Liver (tissue), 9 donors: ENCODE data around the gene PARD3B. TPM values are rescaled to one million over a fixed set of nuclear protein-coding genes. Genes with fewer than 3 reads are reported as not detected.

ENCODE experiments used
- DNase-seq: peaks from one replicate; pipeline ENCODE4 v3.0.0-alpha.2; 2017; ENCODE audit warnings: low spot score
- H3K27ac ChIP-seq, 2 donors: one replicate each; pipeline ENCODE4 v1.7.0; 2013; ENCODE audit warnings: inconsistent platforms in 2 of 2, low read length in 2 of 2, control low read depth in 1 of 2, low read depth in 1 of 2, mild to moderate bottlenecking in 1 of 2
- H3K27me3 ChIP-seq, 4 donors: one replicate each; pipeline versions ENCODE4 v1.6.1 to v1.7.0; 2013; ENCODE audit warnings: low read length in 3 of 4, inconsistent platforms in 1 of 4, mild to moderate bottlenecking in 1 of 4, moderate library complexity in 1 of 4; ENCODE audit not compliant: control insufficient read depth in 4 of 4, insufficient read depth in 4 of 4
- H3K36me3 ChIP-seq, 4 donors: one replicate each; pipeline versions ENCODE4 v1.6.1 to v1.7.0; 2013; ENCODE audit warnings: low read length in 3 of 4, mild to moderate bottlenecking in 3 of 4, low read depth in 1 of 4, moderate library complexity in 1 of 4; ENCODE audit not compliant: control insufficient read depth in 4 of 4, insufficient read depth in 3 of 4
- H3K4me1 ChIP-seq, 4 donors: one replicate each; pipeline versions ENCODE4 v1.6.1 to v1.7.0; 2013; ENCODE audit warnings: low read length in 3 of 4, mild to moderate bottlenecking in 3 of 4, moderate library complexity in 1 of 4; ENCODE audit not compliant: control insufficient read depth in 4 of 4, insufficient read depth in 4 of 4
- H3K4me3 ChIP-seq, 3 donors: one replicate each; pipeline versions ENCODE4 v1.6.1 to v1.7.0; 2013; ENCODE audit warnings: low read length in 3 of 3, control low read depth in 1 of 3, low read depth in 1 of 3, mild to moderate bottlenecking in 1 of 3
- H3K9ac ChIP-seq, 2 donors: one replicate each; pipeline ENCODE4 v1.7.0; 2013; ENCODE audit warnings: low read length in 2 of 2, mild to moderate bottlenecking in 2 of 2, moderate library complexity in 2 of 2, control low read depth in 1 of 2, low read depth in 1 of 2
- H3K9me3 ChIP-seq, 4 donors: one replicate each; pipeline versions ENCODE4 v1.6.1 to v1.7.0; 2013; ENCODE audit warnings: low read length in 3 of 4; ENCODE audit not compliant: control insufficient read depth in 4 of 4
- CTCF ChIP-seq: fragments of 150-350 bp; IDR thresholded peaks from 2 replicates; pipeline ENCODE4 v1.5.1; 2017; ENCODE audit warnings: improper control_type of control experiment, low read depth, low read length; ENCODE audit not compliant: missing input control
- EGR1 ChIP-seq, 2 donors: IDR thresholded peaks; 2 replicates each; pipeline ENCODE4 v1.6.1; 2016 to 2018; ENCODE audit warnings: antibody characterized with exemption in 2 of 2, low read depth in 2 of 2
- FOXA1 ChIP-seq: IDR thresholded peaks from 2 replicates; pipeline ENCODE4 v1.6.1; 2016; ENCODE audit warnings: antibody characterized with exemption
- FOXA2 ChIP-seq: IDR thresholded peaks from 2 replicates; pipeline ENCODE4 v1.6.1; 2016; ENCODE audit warnings: antibody characterized with exemption
- GABPA ChIP-seq, 2 donors: IDR thresholded peaks in 1 of 2; conservative IDR thresholded peaks in 1 of 2; 2 replicates each; pipeline ENCODE4 v1.6.1; 2016; ENCODE audit warnings: antibody characterized with exemption in 2 of 2, mild to moderate bottlenecking in 1 of 2, moderate library complexity in 1 of 2
- HNF4A ChIP-seq, 2 donors: conservative IDR thresholded peaks; 2 replicates each; pipeline ENCODE4 v1.6.1; 2016; ENCODE audit warnings: antibody characterized with exemption in 2 of 2, mild to moderate bottlenecking in 2 of 2
- HNF4G ChIP-seq: IDR thresholded peaks from 2 replicates; pipeline ENCODE4 v1.6.1; 2016; ENCODE audit warnings: antibody characterized with exemption
- JUND ChIP-seq, 2 donors: IDR thresholded peaks; 2 replicates each; pipeline ENCODE4 v1.6.1; 2016; ENCODE audit warnings: antibody characterized with exemption in 2 of 2
- RAD21 ChIP-seq, 2 donors: IDR thresholded peaks; 2 replicates each; pipeline ENCODE4 v1.6.1; 2016; ENCODE audit warnings: antibody characterized with exemption in 2 of 2, mild to moderate bottlenecking in 2 of 2
- REST ChIP-seq: IDR thresholded peaks from 2 replicates; pipeline ENCODE4 v1.6.1; 2016; ENCODE audit warnings: antibody characterized with exemption, mild to moderate bottlenecking
- RXRA ChIP-seq, 2 donors: IDR thresholded peaks; 2 replicates each; pipeline ENCODE4 v1.6.1; 2017 to 2018; ENCODE audit warnings: antibody characterized with exemption in 2 of 2, mild to moderate bottlenecking in 1 of 2
- SP1 ChIP-seq: IDR thresholded peaks from 2 replicates; pipeline ENCODE4 v1.6.1; 2018; ENCODE audit warnings: antibody characterized with exemption, mild to moderate bottlenecking
- TAF1 ChIP-seq: conservative IDR thresholded peaks from 2 replicates; pipeline ENCODE4 v1.6.1; 2016; ENCODE audit warnings: antibody characterized with exemption, mild to moderate bottlenecking
- YY1 ChIP-seq: IDR thresholded peaks from 2 replicates; pipeline ENCODE4 v1.6.1; 2016; ENCODE audit warnings: antibody characterized with exemption, mild to moderate bottlenecking
- WGBS: extraction: QIAGEN DNeasy Blood & Tissue Kit; methylation state at CpG from one replicate; pipeline ENCODE4 v1.1.7; 2013; 5-methylcytosine and 5-hydroxymethylcytosine counted together
- polyA plus RNA-seq, 2 donors: library from polyadenylated mRNA; stranded (reverse) in 1 of 2; unstranded in 1 of 2; fragments of 200-250 nt in 1 of 2; fragments of >200 nt in 1 of 2; fragmentation: Nextera tagmentation in 1 of 2; extraction: Ambion mirVana in 1 of 2; gene quantifications; one replicate each; pipeline versions ENCODE4 v1.2.1 to v1.2.3, GENCODE V29; 2013 to 2015
- total RNA-seq, 2 donors: library from RNA; depleted of rRNA; stranded (reverse); fragments of >200 nt; gene quantifications; one replicate each; pipeline ENCODE4 v1.2.3, GENCODE V29; 2014
- TF ChIP-seq, protein P1 (sequence below): IDR thresholded peaks from 2 replicates; pipeline ENCODE4 v1.6.1; 2016; ENCODE audit warnings: antibody characterized with exemption
- donor health status: healthy.
- donor health status: healthy.
- donor health status: healthy.
- donor health status: healthy.
- donor health status: healthy.

The PARD3B gene
- total and polyA plus RNA-seq, 4 donors: 1.1 to 10.3 (median 3.7) TPM

DNA sequence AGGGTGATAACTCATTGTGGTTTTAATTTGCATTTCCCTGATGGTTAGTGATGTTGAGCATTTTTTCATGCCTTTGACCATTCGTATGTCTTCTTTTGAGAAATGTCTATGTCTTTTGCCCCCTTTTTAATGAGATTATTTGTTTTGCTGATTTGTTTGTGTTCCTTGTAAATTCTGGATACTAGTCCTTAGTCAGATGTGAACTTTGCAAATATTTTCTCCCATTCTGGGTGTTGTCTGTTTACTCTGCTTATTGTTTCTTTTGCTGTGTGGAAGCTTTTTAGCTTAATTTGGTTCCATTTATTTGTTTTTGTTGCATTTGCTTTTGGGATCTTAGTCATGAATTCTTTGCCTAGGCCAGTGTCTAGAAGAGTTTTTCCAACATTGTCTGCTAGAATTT lies 192.0 kb downstream of the PARD3B start:
- no peaks in the 10 kb centered on the region for H3K36me3 ChIP-seq
- no peak overlapping the region for H3K9ac ChIP-seq
- DNase-seq: no peak

GRCh38 chr2:204738721-204739120 lies 193.4 kb downstream of the PARD3B start:
- WGBS: 85% methylated on average over 1 of the region's 1 CpG
- H3K4me1 ChIP-seq: no peaks in the 10 kb centered on the region
- no peak overlapping the region for H3K9ac ChIP-seq
- no peaks in the 10 kb centered on the region for H3K36me3 ChIP-seq
- H3K4me3 ChIP-seq: no peak overlapping the region
- H3K9me3 ChIP-seq: peaks cover 0 to 5% (median under 1%) of the 10 kb centered on the region in 4 donors
- DNase-seq: no peak
- no peaks in the 10 kb centered on the region for H3K27me3 ChIP-seq
- H3K27ac ChIP-seq: no peak overlapping the region
- TF ChIP-seq SP1: no peak
- no peak for TF ChIP-seq GABPA (IDR thresholded peaks at IDR 0.05 in 1 of 2, conservative IDR thresholded peaks at IDR 0.05 in 1 of 2)
- TF ChIP-seq JUND (IDR thresholded peaks at IDR 0.05): no peak
- no peak for TF ChIP-seq YY1
- no peak for TF ChIP-seq RXRA (IDR thresholded peaks at IDR 0.05)
- no peak for TF ChIP-seq TAF1
- TF ChIP-seq CTCF: no peak
- no peak for TF ChIP-seq HNF4A (conservative IDR thresholded peaks at IDR 0.05)
- TF ChIP-seq, protein P1, sequence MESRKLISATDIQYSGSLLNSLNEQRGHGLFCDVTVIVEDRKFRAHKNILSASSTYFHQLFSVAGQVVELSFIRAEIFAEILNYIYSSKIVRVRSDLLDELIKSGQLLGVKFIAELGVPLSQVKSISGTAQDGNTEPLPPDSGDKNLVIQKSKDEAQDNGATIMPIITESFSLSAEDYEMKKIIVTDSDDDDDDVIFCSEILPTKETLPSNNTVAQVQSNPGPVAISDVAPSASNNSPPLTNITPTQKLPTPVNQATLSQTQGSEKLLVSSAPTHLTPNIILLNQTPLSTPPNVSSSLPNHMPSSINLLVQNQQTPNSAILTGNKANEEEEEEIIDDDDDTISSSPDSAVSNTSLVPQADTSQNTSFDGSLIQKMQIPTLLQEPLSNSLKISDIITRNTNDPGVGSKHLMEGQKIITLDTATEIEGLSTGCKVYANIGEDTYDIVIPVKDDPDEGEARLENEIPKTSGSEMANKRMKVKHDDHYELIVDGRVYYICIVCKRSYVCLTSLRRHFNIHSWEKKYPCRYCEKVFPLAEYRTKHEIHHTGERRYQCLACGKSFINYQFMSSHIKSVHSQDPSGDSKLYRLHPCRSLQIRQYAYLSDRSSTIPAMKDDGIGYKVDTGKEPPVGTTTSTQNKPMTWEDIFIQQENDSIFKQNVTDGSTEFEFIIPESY: no peak
- no peak for TF ChIP-seq FOXA2
- TF ChIP-seq RAD21 (IDR thresholded peaks at IDR 0.05): no peak
- no peak for TF ChIP-seq HNF4G

More for the DNA sequence above, 192.0 kb downstream of the PARD3B start:
- no peak overlapping the region for H3K27ac ChIP-seq
- no peaks in the 10 kb centered on the region for H3K27me3 ChIP-seq
- H3K9me3 ChIP-seq: peaks cover 0 to 5% (median under 1%) of the 10 kb centered on the region in 4 donors
- H3K4me3 ChIP-seq: no peak overlapping the region
- WGBS: 94% methylated on average over 1 of the region's 1 CpG
- TF ChIP-seq REST (no peak), HNF4A (conservative IDR thresholded peaks at IDR 0.05) (no peak), EGR1 (IDR thresholded peaks at IDR 0.05; ENCODE audit: low read depth in 2 of 2) (no peak), FOXA1 (no peak), CTCF (no peak), JUND (IDR thresholded peaks at IDR 0.05) (no peak)
- H3K4me1 ChIP-seq: no peaks in the 10 kb centered on the region
